ENCODE results near the gene ANKRD55.
A peak's percentile ranks its signal among the peaks of the same experiment; 100 is the strongest.
"Not testable (repeated sequence)": the region's sequence is repeated elsewhere in the genome, so short reads cannot be mapped to it uniquely, and the experiment has no call there.

ANKRD55 gene

DNA sequence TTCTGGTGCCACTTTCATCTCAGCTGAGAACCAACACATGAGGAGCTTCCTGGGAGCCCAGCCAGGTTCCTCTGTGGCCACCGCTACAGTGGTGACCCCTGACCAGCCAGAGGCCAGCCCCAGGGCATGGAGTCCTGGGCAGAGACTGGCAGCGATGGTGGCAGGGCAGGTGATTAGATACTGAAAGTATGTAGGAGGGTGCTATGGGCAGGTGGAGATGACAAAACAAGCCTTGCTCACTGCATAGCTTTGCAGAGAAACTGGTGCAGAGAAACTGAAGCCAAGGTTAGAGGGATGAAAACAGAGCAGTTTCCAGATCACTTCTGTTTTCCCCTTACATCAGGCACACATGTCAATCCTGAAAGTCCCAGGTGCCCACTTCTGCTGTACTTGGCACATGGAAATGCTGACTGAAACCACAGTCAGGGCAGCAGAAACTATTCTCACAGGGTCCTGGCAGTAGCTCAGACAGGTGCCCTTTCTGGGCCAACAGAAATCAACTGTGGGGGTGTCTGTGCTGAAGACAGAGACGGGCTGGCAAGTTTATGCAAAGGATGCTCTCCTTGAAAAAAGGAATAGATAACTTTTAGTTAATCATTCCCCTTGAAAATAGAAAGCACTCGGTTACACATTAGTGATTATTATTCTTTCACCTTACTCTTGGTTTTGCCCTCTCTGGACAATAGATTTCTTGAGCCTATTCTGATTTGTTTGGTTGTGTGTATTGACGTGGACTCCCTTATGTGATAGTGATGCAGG, 90.3 kb downstream of the ANKRD55 start:
- DNase-seq, result no peak

DNA sequence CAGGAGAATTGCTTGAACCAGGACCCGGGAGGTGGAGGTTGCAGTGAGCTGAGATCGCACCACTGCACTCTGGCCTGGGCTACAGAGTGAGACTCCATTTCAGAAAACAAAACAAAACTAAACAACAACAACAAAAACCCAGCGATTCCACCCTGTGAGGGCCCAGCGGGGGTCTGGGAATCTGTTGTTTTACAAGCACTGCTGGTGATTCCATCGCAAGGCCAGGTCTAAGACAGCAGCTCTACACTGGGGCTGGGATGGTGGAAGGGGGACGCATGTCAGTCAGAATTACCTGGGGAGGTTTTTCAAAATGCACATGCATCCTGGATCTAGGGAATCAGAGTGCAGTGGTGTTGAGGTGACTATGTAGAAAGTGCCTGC, 90.9 kb downstream of the ANKRD55 start:
- DNase-seq, result no peak

DNA sequence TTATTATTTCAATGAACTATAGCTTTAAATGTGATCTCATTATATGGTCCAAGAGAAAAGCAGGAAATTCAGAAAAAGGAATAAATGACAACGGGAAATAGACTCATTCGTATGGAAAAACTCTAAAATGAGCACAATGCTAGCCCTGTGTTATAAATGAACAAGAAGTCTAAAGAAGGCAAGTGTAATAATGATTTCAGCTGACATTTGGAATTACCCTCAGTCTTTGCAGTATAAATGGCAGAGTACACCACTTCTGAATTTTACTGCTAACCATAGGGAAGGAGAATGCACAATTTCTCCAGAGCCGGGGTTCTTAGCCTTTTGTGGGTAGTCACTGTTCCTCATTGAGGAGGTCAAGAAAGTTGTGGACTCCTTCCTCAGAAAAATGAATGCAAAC, 93.1 kb downstream of the ANKRD55 start:
- DNase-seq, result no peak

DNA sequence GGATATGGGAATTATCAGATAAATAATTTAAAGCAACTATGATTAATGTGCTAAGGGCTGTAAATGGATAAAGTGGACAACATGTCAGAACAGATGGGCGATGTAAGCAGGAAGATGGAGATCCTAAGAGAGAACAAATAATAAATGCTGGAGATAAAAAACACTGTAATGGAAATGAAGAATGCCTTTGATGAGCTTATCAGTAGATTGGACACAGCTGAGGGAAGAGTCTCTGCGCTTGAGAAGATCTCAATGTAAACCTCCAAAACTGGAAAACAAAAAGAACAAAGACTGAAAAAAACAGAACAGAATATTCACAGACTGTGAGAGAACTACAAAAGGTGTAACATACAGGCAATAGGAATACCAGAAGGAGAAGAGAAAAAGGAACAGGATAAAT, 102.5 kb downstream of the ANKRD55 start:
- DNase-seq, result no peak

DNA sequence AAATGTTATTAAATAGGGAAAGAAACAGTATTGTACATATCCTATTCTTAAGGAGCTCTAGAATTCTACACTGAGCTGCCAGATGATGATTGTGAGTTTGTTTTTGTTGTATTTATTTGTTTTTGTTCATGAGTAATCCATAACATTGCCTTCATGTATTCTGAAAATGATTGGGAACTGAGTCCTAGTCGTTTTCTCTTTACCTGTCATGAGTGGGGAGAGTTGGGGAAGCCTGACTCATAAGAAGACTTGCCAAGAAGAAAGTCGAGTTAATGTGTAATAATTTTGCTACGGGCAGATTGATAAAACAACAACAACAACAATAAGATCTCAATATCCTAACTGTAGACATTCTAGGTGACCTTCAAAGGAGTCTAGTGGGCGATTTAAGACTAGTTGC, 103.8 kb downstream of the ANKRD55 start:
- DNase-seq, result no peak

DNA sequence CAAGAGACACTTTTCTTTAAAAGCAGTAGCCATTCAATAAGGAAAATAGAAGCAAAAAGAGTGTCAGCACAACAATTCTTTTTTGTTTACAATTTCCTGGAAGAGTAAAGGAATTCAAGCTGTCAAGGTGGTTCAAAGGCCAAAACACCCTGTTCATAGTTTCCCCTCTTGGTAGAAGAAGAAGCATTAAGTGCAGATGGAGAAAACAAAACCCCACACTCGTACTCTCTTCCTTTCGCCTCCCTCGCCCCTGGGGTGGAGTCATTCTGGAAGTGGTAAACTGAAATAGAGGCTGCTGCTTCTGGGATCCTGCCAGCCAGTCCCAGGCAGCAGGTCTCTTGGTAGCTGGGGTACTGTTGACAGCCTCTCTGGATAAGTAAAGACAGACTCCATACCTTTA, 105.0 kb downstream of the ANKRD55 start:
- no peak for DNase-seq

DNA sequence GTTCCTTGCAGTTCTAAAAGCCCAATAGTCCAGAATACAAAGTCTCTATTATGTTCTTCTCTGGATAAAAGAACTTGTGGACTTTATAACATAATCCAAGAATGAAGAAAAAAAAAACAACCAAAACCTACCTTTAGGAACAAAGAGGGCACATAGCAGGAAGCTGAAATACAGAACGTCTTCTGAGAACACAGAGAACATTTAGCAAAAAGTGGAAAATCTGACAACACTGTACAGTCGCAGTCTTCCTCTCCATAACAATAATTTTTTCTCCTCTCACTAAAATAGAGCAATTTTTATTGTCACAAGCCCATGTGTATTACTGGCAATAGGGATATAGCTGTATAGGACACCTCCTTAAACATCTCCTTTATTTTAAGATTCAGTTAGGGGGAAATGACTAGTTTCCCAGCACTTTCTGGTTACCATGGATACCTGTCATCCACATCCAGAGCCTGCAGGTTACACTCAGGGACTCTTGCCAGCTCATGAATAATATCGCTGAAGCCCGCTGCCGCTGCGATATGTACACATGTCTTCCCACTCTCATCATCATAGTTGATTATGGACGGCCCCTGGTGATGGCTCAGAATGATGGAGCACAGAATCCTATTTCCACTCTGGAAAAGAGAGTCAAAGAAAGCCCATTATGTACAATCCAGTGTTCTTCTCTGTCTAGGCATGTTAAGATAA, 106.5 kb downstream of the ANKRD55 start:
- DNase-seq, result no peak

DNA sequence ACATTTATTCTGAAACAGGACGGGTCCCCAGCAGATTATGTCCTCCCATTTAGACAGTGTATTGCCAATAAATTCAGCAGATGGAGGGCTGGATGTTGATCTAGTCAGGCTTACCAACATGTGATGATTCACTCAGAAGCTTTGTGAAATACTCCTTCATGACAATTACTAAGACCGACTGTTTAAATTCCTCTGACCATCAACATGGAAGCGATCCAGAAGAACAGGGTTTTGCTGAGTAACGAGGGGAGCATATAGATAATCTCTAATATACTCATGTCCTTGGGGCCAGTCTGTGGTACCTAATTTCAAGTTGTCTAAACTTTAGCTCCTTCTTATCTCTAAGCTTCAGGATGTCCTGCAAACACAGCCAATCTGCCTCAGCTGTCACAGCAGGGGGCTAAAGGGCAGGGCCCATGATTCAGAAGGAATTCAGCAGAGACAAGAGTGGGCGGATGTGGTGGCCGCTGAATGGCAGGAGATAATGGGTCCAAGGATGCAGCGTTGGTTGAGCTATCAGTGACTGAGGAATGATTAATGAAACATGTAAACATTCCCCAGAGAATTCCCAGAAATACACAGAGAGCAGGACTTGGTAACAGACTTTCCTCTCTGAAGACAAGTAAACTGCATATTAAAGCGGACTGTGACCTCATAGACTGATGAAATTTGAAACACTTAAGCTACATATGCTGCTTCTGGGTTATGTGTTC, 109.4 kb downstream of the ANKRD55 start:
- peak; percentile 90 for DNase-seq

DNA sequence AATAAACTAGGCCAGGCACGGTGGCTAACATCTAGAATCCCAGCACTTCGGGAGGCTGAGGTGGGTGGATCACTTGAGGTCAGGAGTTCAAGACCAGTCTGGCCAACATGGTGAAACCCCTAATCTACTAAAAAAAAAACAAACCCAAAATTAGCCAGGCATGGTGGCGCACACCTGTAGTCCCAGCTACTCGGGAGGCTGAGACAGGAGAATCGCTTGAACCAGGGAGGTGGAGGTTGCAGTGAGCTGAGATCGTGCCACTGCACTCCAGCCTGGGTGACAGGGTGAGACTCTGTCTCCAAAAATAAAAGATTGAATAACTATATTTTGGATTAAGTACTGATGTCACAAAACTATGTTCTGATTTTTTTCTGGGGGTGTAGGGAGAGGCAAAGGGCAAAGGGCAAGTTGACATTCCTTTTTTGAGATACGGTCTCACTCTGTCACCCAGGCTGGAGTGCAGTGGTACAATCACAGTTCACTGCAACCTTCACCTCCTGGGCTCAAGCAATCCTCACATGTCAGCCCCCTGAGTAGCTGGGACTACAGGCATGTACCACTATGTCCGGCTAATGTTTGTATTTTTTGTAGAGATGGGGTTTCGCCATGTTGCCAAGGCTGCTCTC, 110.7 kb downstream of the ANKRD55 start:
- not testable (repeated sequence) for DNase-seq

DNA sequence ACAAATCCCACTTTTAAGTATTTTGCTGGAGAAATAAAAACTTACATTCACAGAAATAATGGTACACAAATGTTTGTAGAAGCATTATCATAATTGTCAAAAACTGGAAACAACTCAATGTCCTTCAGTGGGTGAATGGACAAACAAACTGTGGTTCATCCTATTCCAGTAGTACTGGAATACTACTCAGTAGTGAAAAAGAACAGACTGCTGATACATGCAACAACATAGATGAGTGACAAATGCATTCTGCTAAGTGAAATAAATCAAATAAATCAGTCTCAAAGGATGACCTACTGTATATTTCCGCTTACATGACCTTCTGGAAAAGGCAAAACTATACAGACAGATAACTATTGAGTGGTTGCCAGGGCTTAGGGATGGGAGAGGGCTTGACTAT, 114.1 kb downstream of the ANKRD55 start:
- no peak for DNase-seq

DNA sequence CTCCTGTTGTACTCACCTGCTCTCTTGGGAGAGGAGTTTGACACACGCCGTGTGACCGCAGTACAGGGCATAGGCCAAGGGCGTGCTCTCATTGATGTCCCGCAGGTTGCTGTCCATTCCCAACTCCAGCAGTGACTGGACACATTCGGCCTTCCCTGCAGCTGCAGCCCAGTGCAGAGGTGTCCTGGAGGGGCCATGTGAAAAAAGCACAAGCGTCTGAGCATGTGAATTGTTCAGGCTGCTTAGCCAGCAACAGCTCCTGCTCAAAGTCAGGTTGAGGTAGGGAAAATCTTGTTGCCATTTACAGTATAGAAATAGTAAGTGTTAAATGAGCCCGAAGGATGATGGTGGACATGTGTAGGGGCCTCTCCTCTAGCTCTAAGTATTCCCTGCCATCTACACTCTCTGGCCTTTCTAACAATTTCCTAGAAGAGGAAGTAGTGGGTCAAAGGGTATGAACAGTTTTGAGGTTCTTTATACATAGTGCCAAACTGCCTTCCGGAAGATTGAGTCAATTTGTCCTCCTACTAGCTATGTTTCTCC, 116.5 kb downstream of the ANKRD55 start:
- DNase-seq, result no peak

DNA sequence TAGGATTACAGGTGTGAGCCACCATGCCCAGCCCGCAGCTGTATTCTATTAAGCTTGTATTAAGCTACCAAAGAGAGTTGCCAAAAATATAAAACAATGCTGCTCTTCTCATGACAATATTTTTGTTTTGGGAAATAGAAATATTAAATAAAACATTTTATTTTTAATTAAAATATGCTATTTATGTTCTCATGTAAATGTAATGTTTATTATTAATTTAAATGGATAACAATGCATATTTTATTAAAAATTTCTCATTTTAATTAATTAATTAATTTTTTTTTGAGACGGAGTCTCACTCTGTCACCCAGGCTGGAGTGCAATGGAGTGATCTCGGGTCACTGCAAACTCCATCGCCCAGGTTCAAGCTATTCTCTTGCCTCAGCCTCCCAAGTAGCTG, 117.5 kb downstream of the ANKRD55 start:
- DNase-seq, result no peak

DNA sequence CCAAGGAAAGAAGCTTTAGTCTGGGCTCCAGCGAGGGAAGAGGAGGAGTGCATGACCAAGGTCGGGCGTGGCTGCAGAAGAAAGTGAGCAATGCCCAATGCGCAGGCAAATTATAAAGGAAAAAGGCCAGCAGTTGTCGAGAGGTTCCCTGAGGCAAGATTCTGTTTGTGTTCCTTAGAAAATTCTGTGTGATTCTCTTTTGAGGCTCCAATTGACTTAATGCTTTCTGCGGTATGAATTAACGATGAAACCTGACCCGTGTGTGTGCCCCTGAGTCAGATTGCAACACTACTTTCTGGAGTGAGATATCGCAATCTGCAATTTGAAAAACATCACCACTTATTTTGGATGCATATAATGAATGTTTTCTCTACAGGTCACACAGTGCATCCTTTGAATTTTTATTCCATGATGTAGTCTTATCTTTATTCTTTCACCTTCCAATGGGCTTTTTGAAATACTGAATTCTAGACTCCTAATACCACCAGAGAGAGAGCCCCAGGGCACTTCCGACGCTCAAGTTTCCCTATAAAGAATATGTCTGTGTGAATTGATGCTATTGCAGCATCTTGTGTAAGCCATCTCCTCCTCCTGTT, 120.5 kb downstream of the ANKRD55 start:
- DNase-seq, result peak; percentile 80

DNA sequence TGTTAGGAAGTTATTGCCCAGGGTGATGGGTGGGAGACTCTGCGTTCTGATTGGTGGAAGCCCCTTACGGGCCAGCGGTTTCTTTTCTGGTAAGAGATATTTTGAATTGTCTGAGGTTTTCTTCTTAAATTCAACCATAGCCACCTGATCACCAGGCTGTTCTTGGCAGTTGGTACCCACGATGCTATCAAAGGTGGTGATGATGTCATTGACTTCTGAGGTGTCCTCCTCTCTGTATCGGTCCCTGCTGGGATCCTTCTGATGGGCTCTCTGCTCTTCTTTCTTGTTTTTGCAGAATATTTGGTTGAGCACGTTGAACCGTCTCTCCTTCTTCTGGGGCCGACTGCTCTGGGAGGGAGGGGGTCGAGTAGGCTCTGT, 121.7 kb downstream of the ANKRD55 start:
- no peak for DNase-seq

DNA sequence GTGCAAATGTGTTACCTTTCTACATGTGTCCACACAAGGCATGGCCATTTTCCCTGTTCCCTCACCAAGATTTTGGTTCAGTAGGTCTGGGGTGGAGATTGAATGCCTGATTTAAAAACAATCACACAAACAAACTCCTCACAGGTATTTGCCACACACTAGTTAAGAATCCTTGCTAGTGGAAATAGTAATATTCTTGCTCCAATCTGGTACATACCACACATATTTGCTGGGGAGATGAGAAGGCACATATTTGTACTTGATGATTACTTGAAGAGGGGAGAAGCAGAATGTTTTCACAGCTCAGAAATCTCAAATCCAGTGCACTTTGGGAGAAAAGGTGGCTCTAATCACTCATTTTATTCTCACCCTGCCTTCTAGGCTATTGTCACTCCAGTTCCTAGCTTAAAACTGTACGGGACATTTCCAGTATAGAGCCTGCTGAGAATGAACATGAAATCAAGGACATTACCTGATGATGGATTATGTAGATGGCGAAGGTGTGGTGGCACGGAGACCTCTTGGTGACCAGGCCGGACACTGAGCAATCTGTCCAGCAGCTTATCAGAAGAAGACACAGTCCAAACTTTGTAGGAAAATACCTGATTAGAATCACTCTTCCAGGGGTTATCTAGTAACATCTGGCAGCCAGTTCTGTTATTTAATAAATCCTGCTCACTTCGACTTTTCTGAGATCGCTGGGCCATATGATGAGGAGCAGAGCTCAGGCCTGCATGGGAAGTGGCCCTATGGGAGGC, 122.3 kb downstream of the ANKRD55 start:
- DNase-seq, result no peak

DNA sequence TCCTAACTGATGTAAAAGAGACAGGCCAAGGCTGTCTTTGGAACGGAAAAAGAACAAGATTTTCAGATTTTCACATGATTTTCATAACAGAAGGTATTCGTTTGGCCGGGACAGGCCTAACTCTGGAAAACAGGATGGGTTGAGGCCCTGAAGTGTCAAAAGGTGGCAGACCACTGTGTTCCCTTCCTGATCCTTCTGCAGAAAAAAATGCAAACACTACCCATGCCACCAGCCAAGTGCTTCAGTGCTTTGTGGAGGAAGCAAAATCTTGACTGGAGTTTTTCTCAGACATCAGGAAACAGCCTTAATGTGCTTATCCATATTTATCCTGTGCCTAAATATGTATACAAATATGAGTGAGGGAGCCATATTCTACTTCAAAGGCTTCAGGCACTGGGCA, 124.9 kb downstream of the ANKRD55 start:
- DNase-seq, result no peak

DNA sequence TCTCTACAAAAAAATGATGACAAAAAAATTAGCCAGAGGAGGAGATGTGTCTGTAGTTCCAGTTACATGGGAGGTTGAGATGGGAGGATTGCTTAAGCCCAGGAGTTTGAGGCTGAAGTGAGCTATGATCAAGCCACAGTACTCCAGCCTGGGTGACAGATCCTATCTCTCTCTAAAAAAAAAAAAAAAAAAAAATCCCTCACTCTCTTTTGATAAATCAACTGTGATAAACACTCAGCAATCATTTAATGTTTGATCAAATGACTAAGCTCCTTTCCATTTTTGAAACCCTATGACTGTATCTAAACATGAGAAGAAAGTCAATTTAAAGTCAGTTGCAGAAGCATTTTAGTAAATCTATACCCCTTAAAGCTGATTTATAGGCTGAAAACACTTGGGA, 126.3 kb downstream of the ANKRD55 start:
- DNase-seq, result no peak

DNA sequence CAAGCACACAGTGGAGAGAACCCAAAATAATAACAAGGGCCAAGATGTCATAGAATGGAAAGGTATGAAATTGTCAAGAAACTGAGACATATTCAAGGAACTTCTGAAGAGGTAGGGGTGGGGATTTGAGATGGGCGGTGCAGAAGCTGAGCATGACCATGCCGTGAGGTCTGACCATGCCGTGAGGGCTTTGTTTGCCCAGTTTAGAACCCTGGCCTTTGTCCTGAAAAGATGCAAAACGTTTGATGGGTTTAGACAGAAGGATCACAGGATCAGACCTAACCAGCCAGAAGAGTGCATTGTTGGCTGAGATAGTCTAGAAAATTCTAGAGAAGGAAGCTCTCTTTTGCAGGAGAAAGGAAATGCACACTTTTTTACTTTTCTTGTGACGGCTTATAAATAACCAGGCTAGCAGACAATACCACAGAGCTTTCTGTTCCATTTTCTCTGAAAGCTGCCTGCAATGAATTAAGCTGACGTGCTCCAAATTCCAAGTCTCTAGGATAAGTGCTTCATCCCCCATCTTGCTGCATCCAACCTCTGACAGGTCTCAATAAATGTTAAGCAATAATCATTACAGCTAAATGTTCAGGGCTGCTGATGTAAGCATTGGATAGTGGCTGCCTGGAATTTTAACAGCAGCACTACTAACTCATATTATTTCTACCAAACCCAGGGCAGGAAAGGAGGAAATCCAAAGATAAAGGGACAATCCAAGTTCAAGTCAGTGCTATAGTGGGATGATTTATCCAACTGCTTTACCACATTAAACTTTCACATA, 127.4 kb downstream of the ANKRD55 start:
- no peak for DNase-seq

DNA sequence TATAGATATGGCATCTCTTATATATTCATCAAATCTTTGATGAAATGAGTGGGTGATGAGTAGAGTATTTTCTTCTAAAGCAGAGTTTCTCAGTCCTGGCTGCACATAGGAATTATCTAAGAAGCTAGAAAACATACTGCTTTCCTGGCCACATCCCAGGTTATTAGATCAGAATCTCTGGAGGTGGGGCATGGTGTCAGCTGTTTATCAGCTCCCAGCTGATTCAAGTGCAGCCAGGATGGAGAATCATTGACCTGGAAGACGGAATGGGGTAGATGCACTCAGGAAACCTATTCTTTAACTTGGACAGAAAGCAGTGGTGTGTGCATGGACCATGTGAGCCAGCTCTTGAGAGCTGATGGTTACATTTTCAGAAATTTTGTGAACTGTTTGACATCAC, 130.2 kb downstream of the ANKRD55 start:
- DNase-seq, result no peak

DNA sequence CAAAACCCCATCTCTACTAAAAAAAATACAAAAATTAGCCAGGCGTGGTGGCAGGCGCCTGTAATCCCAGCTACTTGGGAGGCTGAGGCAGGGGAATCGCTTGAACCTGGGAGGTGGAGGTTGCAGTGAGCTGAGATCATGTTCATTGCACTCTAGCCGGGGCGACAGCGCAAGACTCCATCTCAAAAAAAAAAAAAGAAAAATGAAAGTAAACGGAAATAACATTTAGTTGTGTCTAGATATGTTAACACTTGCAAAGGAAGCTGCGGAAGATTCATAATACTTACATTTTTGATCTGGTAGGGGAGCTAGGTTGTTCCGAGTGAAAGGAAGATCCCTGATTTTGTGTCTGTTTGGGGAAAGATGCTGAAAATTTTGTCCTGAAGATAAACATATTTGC, 130.9 kb downstream of the ANKRD55 start:
- DNase-seq, result not testable (repeated sequence)

DNA sequence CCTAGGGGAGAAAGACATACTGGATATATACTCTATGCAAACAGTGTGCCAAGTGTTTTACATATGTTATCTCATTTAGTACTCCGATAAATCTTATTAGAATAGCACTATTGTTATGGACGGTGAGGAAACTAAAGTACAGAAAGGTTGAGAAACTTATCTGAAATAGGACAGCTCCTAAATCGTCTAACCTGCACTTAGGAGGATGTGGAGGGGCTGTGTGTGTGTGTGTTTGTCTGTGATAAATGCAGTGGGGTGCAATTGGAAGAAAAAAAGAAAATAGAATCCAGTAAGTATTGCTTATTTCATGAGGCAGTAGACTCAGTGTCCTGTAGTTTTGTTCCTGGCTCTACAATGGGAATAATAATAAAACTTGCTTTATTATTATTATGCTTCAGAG, 131.9 kb downstream of the ANKRD55 start:
- DNase-seq, result no peak
